MM.1S (cell line): ENCODE results near the gene EPDR1.

Source experiments
- DNase-seq: peaks from one replicate; pipeline ENCODE4 v3.0.0-alpha.2; 2015
- H2AFZ ChIP-seq: fragments of 300-600 bp; sonication (generic); 2 replicates; pipeline ENCODE4 v1.6.0; 2016; ENCODE audit warnings: antibody characterized with exemption, low read length
- H3F3A ChIP-seq: fragments of 300-600 bp; sonication (generic); 2 replicates; pipeline ENCODE4 v1.6.1; 2016; ENCODE audit warnings: mild to moderate bottlenecking, antibody characterized with exemption, low read length, moderate library complexity, mixed read lengths; ENCODE audit not compliant: insufficient read depth
- H3K27ac ChIP-seq: fragments of 300-600 bp; sonication (generic); 2 replicates; pipeline ENCODE4 v1.5.1; 2016; ENCODE audit warnings: mild to moderate bottlenecking, low read length
- H3K27me3 ChIP-seq: fragments of 300-600 bp; sonication (generic); replicated peaks from 2 replicates; pipeline ENCODE4 v1.6.0; 2016; ENCODE audit warnings: low read length; ENCODE audit not compliant: insufficient read depth
- H3K36me3 ChIP-seq: fragments of 300-600 bp; sonication (generic); replicated peaks from 2 replicates; pipeline ENCODE4 v1.6.1; 2016; ENCODE audit warnings: mild to moderate bottlenecking, low read length, mixed read lengths; ENCODE audit not compliant: insufficient read depth
- H3K4me1 ChIP-seq: fragments of 300-600 bp; sonication (generic); 2 replicates; pipeline ENCODE4 v1.6.1; 2016; ENCODE audit warnings: low read length, mixed read lengths
- H3K4me2 ChIP-seq: fragments of 300-600 bp; sonication (generic); 2 replicates; pipeline ENCODE4 v1.6.0; 2016; ENCODE audit warnings: low read depth, low read length
- H3K4me3 ChIP-seq: fragments of 300-600 bp; sonication (generic); 2 replicates; pipeline ENCODE4 v1.5.1; 2016; ENCODE audit warnings: low read length, mixed read lengths
- H3K79me2 ChIP-seq: fragments of 300-600 bp; sonication (generic); 2 replicates; pipeline ENCODE4 v1.6.1; 2016; ENCODE audit warnings: mixed run types, low read length, mixed read lengths
- H3K9ac ChIP-seq: fragments of 300-600 bp; sonication (generic); 2 replicates; pipeline ENCODE4 v1.6.1; 2016; ENCODE audit warnings: low read length, mixed read lengths
- H3K9me2 ChIP-seq: fragments of 300-600 bp; sonication (generic); replicated peaks from 2 replicates; pipeline ENCODE4 v1.6.1; 2016; ENCODE audit warnings: mild to moderate bottlenecking, low read length, mixed read lengths; ENCODE audit not compliant: insufficient read depth
- H3K9me3 ChIP-seq: fragments of 300-600 bp; sonication (generic); replicated peaks from 2 replicates; pipeline ENCODE4 v1.6.1; 2016; ENCODE audit warnings: mild to moderate bottlenecking, low read length, mixed read lengths; ENCODE audit not compliant: insufficient read depth
- H4K20me1 ChIP-seq: fragments of 300-600 bp; sonication (generic); 2 replicates; pipeline ENCODE4 v1.6.1; 2016; ENCODE audit warnings: mild to moderate bottlenecking, low read length, moderate library complexity, mixed read lengths; ENCODE audit not compliant: insufficient read depth
- CTCF ChIP-seq: fragments of 300-600 bp; sonication (generic); IDR thresholded peaks from 2 replicates; pipeline ENCODE4 v1.5.1; 2016; ENCODE audit warnings: antibody characterized with exemption, low read length, mixed read lengths
- EZH2 ChIP-seq: fragments of 300-600 bp; sonication (generic); optimal IDR thresholded peaks from 2 replicates; pipeline ENCODE3; 2017; ENCODE audit warnings: low read depth, mild to moderate bottlenecking, antibody characterized with exemption, low read length, mixed read lengths
- EZH2phosphoT487 ChIP-seq: fragments of 300-600 bp; sonication (generic); IDR thresholded peaks from 2 replicates; pipeline ENCODE4 v1.6.1; 2018; ENCODE audit warnings: antibody characterized with exemption, low read length

EPDR1 gene

DNA sequence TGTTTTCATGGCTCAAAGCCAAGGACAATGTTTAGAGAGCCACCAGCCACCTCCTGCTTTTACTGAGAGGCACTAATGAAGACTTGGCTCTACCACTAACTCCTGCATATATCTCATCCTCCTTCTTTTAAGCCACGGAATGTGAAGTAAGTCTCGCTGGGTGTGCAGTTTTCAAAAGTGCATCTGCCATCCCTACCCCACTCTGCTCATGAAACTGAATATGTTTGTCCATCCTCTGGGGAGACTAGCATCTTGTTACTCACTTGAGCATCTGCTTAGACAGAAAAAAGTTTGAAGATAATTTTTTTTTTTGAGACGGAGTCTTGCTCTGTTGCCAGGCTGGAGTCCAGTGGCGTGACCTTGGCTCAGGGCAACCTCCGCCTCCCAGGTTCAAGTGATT lies 40.8 kb downstream of the EPDR1 start:
- Histone ChIP-seq H2AFZ (no peak overlapping the region), H3K79me2 (no peaks in the 10 kb centered on the region), H3K9me2 (no peaks in the 10 kb centered on the region), H3K4me3 (no peak overlapping the region), H3F3A (no peaks in the 10 kb centered on the region), H3K9me3 (no peaks in the 10 kb centered on the region), H3K36me3 (no peaks in the 10 kb centered on the region), H3K27ac (no peak overlapping the region), H3K9ac (no peak overlapping the region), H3K27me3 (no peaks in the 10 kb centered on the region), H4K20me1 (no peaks in the 10 kb centered on the region), H3K4me2 (no peak overlapping the region), H3K4me1 (no peaks in the 10 kb centered on the region)
- TF ChIP-seq EZH2 (no peak), EZH2phosphoT487 (no peak), CTCF (no peak)
- no peak for DNase-seq

- Histone ChIP-seq H3K9me3 (no peaks in the 10 kb centered on the region), H3K4me3 (no peak overlapping the region), H4K20me1 (no peaks in the 10 kb centered on the region), H3K79me2 (no peaks in the 10 kb centered on the region), H3K4me1 (no peaks in the 10 kb centered on the region), H3K27ac (no peak overlapping the region), H3K36me3 (no peaks in the 10 kb centered on the region), H3K4me2 (no peak overlapping the region), H3K27me3 (no peaks in the 10 kb centered on the region), H2AFZ (no peak overlapping the region), H3F3A (no peaks in the 10 kb centered on the region), H3K9me2 (no peaks in the 10 kb centered on the region), H3K9ac (no peak overlapping the region)
- no peak for TF ChIP-seq EZH2phosphoT487
- TF ChIP-seq EZH2, result no peak
- no peak for TF ChIP-seq CTCF
- DNase-seq, result no peak
These were observed 43.8 kb downstream of the EPDR1 start for GRCh38 chr7:37964196-37964595.

DNA sequence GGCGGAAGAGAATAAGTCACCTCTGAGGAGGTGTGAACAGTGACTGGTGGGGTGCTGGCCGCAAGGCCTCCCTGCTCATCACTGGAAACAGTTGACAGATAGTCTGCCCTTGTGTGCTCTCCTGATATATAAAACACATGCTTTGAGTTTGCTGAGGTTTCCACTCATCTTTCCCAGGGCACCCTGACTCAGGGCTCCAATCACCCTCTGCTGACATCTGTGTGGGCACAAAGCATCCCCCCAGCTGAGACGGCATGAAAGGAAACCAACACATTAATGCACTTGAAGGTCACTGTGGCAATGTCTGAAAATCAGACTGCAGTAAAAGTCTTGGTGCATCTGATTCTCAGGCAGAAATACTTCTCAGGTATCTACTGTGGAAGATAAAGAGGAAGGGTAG lies 49.8 kb downstream of the EPDR1 start:
- Histone ChIP-seq H3K27me3 (no peaks in the 10 kb centered on the region), H3K9ac (no peak overlapping the region), H3F3A (no peaks in the 10 kb centered on the region)

More for the DNA sequence above, 49.8 kb downstream of the EPDR1 start:
- Histone ChIP-seq H3K27ac (no peak overlapping the region), H2AFZ (no peak overlapping the region), H3K9me2 (no peaks in the 10 kb centered on the region), H4K20me1 (no peaks in the 10 kb centered on the region), H3K36me3 (no peaks in the 10 kb centered on the region), H3K9me3 (no peaks in the 10 kb centered on the region), H3K4me1 (no peaks in the 10 kb centered on the region), H3K79me2 (no peaks in the 10 kb centered on the region), H3K4me2 (no peak overlapping the region), H3K4me3 (no peak overlapping the region)
- no peak for DNase-seq
- TF ChIP-seq EZH2phosphoT487 (no peak), CTCF (no peak), EZH2 (no peak)
